Natural killer cell (primary cell): Measurements from ENCODE around the gene SIRT2. TPM values are rescaled to one million over a fixed set of nuclear protein-coding genes. Genes with fewer than 3 reads are reported as not detected.
"Not testable (repeated sequence)": the region's sequence is repeated elsewhere in the genome, so short reads cannot be mapped to it uniquely, and the experiment has no call there.

Experiments used
- ATAC-seq, 3 donors: fragments of 150-1000 bp in 2 of 3; fragments of 200-7000 bp in 1 of 3; cut with Tn5 transposase; 1 replicate in 1 of 3; 2 replicates in 2 of 3; pipeline ENCODE4 v1.10.0; 2021; ENCODE audit warnings: mild to moderate bottlenecking in 2 of 3, moderate library complexity in 2 of 3
- DNase-seq, 2 donors: peaks; one replicate each; pipeline versions ENCODE4 v3.0.0 to v3.0.0-alpha.2; 2013 to 2021; ENCODE audit warnings: mixed read lengths in 1 of 2
- H3K27ac ChIP-seq: one replicate; pipeline ENCODE4 v1.5.1; 2013; ENCODE audit warnings: mild to moderate bottlenecking, low read length
- H3K27me3 ChIP-seq: one replicate; pipeline ENCODE4 v1.6.1; 2013; ENCODE audit warnings: low read length; ENCODE audit not compliant: control insufficient read depth, insufficient read depth
- H3K36me3 ChIP-seq: one replicate; pipeline ENCODE4 v1.6.1; 2013; ENCODE audit warnings: low read length; ENCODE audit not compliant: control insufficient read depth, insufficient read depth
- H3K4me1 ChIP-seq: one replicate; pipeline ENCODE4 v1.6.1; 2013; ENCODE audit warnings: low read length; ENCODE audit not compliant: control insufficient read depth, insufficient read depth
- H3K4me3 ChIP-seq: one replicate; pipeline ENCODE4 v1.5.1; 2013; ENCODE audit warnings: low read length
- H3K9me3 ChIP-seq: one replicate; pipeline ENCODE4 v1.6.1; 2013; ENCODE audit warnings: low read length; ENCODE audit not compliant: control insufficient read depth, insufficient read depth
- H3K27ac Mint-ChIP-seq, 2 donors: one replicate each; pipeline ENCODE4 v1.8.0; 2022; ENCODE audit warnings: mild to moderate bottlenecking in 2 of 2, mixed read lengths in 2 of 2, moderate library complexity in 1 of 2
- H3K27me3 Mint-ChIP-seq, 2 donors: one replicate each; pipeline ENCODE4 v1.8.0; 2022; ENCODE audit warnings: low read depth in 2 of 2, mixed read lengths in 2 of 2
- H3K36me3 Mint-ChIP-seq: one replicate; pipeline ENCODE4 v1.8.0; 2022; ENCODE audit warnings: mixed read lengths
- H3K4me1 Mint-ChIP-seq, 2 donors: one replicate each; pipeline ENCODE4 v1.8.0; 2022; ENCODE audit warnings: mixed read lengths in 2 of 2
- H3K4me3 Mint-ChIP-seq: one replicate; pipeline ENCODE4 v1.8.0; 2022; ENCODE audit warnings: mild to moderate bottlenecking, moderate library complexity, mixed read lengths
- H3K9me3 Mint-ChIP-seq, 2 donors: one replicate each; pipeline ENCODE4 v1.8.0; 2022; ENCODE audit warnings: mixed read lengths in 2 of 2
- CTCF ChIP-seq: fragments of 200-600 bp; IDR thresholded peaks from one replicate; pipeline ENCODE4 v1.8.0; 2022; ENCODE audit warnings: antibody characterized with exemption
- WGBS: methylation state at CpG from one replicate; pipeline ENCODE4 v1.1.7; 2013; ENCODE audit warnings: missing lambda C conversion rate; ENCODE audit not compliant: insufficient coverage; 5-methylcytosine and 5-hydroxymethylcytosine counted together
- intact Hi-C: fragments of 100-400 bp; cut with micrococcal nuclease; formaldehyde crosslinking; loops from one replicate; pipeline ENCODE4 v1.14.2; 2022
- total RNA-seq, 4 donors: library from RNA; stranded (reverse); fragments of 120-200 nt in 1 of 4; gene quantifications; one replicate each; pipeline versions ENCODE4 v1.2.3 to v1.2.4, GENCODE V29; 2013 to 2022

The SIRT2 gene
- total RNA-seq, 3 donors from 2014 or later (not counting 1 experiment from before 2014, with no cell fraction given): 171 to 283 (median 208) TPM

- intact Hi-C loops: no loop called here
- Mint-ChIP-seq H3K27ac (no peak overlapping the region), H3K4me1 (no peaks in the 10 kb centered on the region), H3K9me3 (no peaks in the 10 kb centered on the region), H3K36me3 (no peaks in the 10 kb centered on the region), H3K27me3 (no peaks in the 10 kb centered on the region), H3K4me3 (no peak overlapping the region)
- Histone ChIP-seq H3K9me3 (no peaks in the 10 kb centered on the region), H3K27ac (no peak overlapping the region), H3K36me3 (peaks cover 34% of the 10 kb centered on the region), H3K27me3 (no peaks in the 10 kb centered on the region), H3K4me1 (peaks cover 6% of the 10 kb centered on the region), H3K4me3 (no peak overlapping the region)
- no peak for ATAC-seq
- no peak for TF ChIP-seq CTCF
- no peak for DNase-seq
- 98% methylated on average over 17 of the region's 17 CpGs for WGBS
Measured at GRCh38 chr19:38888876-38889275, 10.5 kb downstream of the SIRT2 start.

GRCh38 chr19:38884691-38885090, 14.7 kb downstream of the SIRT2 start:
- H3K27me3 ChIP-seq, ATAC-seq, H3K9me3 ChIP-seq, H3K4me3 Mint-ChIP-seq, intact Hi-C loops, H3K9me3 Mint-ChIP-seq, H3K27ac Mint-ChIP-seq, H3K27ac ChIP-seq, H3K27me3 Mint-ChIP-seq, DNase-seq, H3K4me1 ChIP-seq, H3K4me3 ChIP-seq, H3K36me3 Mint-ChIP-seq, H3K4me1 Mint-ChIP-seq: not testable (repeated sequence)
- H3K36me3 ChIP-seq: peaks cover 47% of the 10 kb centered on the region
- WGBS: 100% methylated on average over 3 of the region's 3 CpGs

GRCh38 chr19:38883286-38883685, 16.1 kb downstream of the SIRT2 start:
- no peak for TF ChIP-seq CTCF
- no peak overlapping the region for H3K27ac ChIP-seq
- H3K27me3 Mint-ChIP-seq: no peaks in the 10 kb centered on the region
- DNase-seq (no peak), ATAC-seq (no peak)
- H3K27ac Mint-ChIP-seq: peak overlapping the region in 1 of 2 donors; percentile 37
- H3K4me1 Mint-ChIP-seq: peaks cover 5 to 8% of the 10 kb centered on the region in 2 donors
- H3K9me3 ChIP-seq: no peaks in the 10 kb centered on the region
- no peaks in the 10 kb centered on the region for H3K9me3 Mint-ChIP-seq
- intact Hi-C loops: no loop called here
- no peak overlapping the region for H3K4me3 Mint-ChIP-seq
- peaks cover 21% of the 10 kb centered on the region for H3K4me1 ChIP-seq
- 92% methylated on average over 9 of the region's 9 CpGs for WGBS
- no peak overlapping the region for H3K4me3 ChIP-seq
- no peaks in the 10 kb centered on the region for H3K36me3 Mint-ChIP-seq
- H3K36me3 ChIP-seq: peaks cover 35% of the 10 kb centered on the region
- H3K27me3 ChIP-seq: no peaks in the 10 kb centered on the region

- WGBS: 94% methylated on average over 18 of the region's 19 CpGs
- Histone ChIP-seq H3K27me3 (no peaks in the 10 kb centered on the region), H3K4me1 (peaks cover 28% of the 10 kb centered on the region), H3K4me3 (no peak overlapping the region), H3K27ac (no peak overlapping the region), H3K9me3 (no peaks in the 10 kb centered on the region), H3K36me3 (peaks cover 32% of the 10 kb centered on the region)
- intact Hi-C loops: no loop called here
- TF ChIP-seq CTCF: no peak
- no peak overlapping the region for H3K4me3 Mint-ChIP-seq
- H3K4me1 Mint-ChIP-seq: peaks cover 19 to 27% of the 10 kb centered on the region in 2 donors
- no peaks in the 10 kb centered on the region for H3K36me3 Mint-ChIP-seq
- peak in 1 of 2 donors; percentile 5 for DNase-seq
- no peaks in the 10 kb centered on the region for H3K9me3 Mint-ChIP-seq
- H3K27ac Mint-ChIP-seq: peak overlapping the region in 1 of 2 donors; percentile 6
- H3K27me3 Mint-ChIP-seq: no peaks in the 10 kb centered on the region
- no peak for ATAC-seq
Measured at GRCh38 chr19:38880882-38881609, 18.4 kb downstream of the SIRT2 start.
